GM12872 (cell line): Measurements from ENCODE around the gene SHISA9.

Experiments used
- TF ChIP-seq, protein P1 (sequence below): IDR thresholded peaks from 3 replicates; pipeline ENCODE4 v1.5.1; 2011; ENCODE audit warnings: low read depth, mild to moderate bottlenecking, low read length, moderate library complexity; ENCODE audit not compliant: insufficient read depth

Gene SHISA9

GRCh38 chr16:12900156-12900555, 1.2 kb upstream of the SHISA9 start:
- TF ChIP-seq, protein P1, sequence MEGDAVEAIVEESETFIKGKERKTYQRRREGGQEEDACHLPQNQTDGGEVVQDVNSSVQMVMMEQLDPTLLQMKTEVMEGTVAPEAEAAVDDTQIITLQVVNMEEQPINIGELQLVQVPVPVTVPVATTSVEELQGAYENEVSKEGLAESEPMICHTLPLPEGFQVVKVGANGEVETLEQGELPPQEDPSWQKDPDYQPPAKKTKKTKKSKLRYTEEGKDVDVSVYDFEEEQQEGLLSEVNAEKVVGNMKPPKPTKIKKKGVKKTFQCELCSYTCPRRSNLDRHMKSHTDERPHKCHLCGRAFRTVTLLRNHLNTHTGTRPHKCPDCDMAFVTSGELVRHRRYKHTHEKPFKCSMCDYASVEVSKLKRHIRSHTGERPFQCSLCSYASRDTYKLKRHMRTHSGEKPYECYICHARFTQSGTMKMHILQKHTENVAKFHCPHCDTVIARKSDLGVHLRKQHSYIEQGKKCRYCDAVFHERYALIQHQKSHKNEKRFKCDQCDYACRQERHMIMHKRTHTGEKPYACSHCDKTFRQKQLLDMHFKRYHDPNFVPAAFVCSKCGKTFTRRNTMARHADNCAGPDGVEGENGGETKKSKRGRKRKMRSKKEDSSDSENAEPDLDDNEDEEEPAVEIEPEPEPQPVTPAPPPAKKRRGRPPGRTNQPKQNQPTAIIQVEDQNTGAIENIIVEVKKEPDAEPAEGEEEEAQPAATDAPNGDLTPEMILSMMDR, result no peak

DNA sequence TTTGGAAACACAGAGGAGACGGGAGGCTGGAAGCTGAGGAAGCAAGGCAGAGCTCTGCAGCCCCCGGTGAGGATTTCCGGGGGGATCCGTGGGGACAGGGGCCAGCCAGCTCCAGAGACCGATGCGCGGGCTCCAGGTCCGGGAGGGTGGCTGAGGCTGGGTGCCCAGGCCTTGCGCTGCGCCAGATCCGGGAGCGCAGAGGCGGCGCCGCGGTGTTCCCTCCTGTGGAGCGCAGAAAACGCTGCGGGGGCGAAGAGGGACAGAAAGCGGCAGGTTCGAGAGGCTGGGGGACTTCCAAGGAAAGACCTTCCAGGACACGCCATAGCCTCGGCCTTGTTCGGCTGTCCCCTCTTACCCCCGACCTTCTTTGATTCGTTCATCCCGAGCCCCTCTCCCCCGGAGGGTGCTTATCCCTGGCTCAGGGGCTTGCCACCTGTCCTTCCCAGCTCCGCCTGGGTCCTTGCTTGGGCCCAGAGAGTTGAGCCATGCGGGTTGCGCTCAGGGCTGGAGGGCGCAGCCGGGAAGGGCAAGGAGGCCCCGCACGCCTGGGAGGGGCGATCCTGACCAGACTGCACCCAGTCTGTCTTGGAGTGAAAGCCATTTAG, 697 bp upstream of the SHISA9 start:
- TF ChIP-seq, protein P1, result no peak

GRCh38 chr16:12901204-12901596, 198 bp upstream of the SHISA9 start:
- TF ChIP-seq, protein P1, result no peak

DNA sequence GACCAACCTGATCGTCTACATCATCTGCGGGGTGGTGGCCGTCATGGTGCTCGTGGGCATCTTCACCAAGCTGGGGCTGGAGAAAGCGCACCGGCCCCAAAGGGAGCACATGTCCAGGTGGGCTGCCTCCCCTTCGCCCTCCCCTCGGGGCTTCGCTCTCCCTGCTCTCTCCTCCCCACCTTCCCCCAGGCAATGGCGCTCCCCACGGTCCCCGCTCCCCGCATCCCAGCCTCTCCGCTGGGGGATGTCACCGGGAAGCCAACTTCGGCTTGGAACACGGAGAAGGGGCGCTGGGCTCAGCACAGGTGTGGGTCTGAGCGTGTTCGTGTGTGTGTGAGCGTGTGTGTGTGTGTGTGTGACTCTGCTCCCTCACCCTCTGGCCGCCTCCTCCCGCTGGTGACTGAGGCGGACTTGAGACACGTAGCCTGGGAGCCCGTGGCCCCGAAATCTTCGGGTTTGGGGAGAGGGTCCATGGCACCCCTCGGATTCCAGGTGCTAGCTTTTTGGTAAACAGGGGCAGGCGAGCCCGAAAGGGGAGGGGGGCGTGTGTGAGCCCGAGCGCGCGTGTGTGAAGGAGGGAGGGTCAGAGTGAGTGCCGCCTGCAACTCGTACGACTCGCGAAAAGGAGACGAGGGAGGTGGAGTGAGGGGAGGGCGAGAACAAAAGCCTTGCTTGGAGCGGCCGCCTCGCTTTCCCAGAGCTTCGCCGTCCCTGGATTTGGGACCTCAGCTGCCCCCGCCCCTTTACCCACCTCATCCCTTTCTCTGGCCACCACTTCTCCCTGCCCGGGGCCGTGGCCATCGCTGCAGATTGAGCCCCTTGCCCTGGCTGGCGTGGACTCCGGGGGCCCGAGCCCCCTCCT, 1.3 kb downstream of the SHISA9 start:
- TF ChIP-seq, protein P1, result no peak

DNA sequence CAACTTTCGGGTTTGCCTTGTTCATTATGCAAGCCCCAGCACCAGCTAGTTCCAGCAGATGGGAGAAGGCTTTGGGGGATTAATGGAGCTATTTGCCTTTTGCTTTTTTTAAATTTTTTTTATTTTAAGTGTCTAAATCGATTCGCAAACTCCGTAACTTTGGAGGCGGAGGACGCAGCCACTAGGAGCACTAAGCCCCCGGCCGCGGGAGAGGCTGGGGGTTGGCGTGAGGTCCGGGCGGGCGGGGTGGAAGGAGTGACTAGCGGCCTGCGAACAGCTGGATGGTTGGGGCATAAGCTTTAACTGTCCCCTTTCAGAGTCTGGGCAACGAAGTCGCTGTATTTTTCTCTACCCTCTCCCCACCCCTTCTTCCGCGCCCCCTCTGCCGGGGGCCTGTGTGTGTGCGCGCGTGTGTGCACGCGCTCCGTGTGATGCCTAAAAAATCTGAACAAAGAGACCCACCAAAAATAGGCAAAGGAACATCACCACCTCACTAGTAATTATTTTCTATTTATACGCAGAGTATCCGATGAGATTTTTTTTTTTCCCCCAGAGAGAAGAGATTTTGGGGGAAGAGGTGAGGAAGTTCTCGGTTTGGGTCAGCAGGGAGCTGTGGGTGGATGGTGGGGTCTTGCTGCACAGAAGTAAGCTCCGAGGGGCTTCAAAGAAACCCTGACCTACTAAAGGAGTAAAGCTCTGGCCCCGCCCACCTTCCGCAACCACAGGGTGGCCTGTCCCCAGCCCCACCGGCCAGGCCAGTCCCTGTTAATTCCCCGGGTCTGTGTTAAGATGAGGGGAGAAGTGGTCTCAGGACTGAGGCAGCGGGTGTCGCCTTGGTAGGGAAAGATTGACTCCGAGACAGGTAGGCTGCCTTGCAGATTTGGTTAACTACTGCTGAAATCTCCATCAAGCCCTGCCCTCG, 2.3 kb downstream of the SHISA9 start:
- TF ChIP-seq, protein P1, result no peak

DNA sequence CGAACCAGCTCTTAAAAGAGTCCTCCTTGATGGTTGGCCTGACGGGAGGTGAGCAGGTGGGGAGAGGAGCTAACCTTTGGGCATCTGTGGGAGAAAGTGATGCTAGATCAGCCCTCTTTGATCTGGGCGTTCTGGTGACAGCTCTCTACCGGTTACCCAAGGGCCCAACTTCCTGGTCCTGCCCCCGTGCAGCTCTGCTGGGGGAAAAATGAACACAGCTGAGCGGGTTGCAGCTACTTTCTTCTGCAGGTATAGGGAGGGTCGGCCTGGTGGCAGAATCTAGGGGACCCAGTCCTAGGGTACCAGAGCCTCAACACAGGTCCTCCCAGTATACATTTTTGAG, 2.9 kb downstream of the SHISA9 start:
- TF ChIP-seq, protein P1, result no peak

GRCh38 chr16:12906271-12906670, 4.9 kb downstream of the SHISA9 start:
- TF ChIP-seq, protein P1, result no peak
